ENCODE data around the gene MICAL2. TPM values are rescaled to one million over a fixed set of nuclear protein-coding genes. Genes with fewer than 3 reads are reported as not detected.
A peak's percentile ranks its signal among the peaks of the same experiment; 100 is the strongest.

MICAL2 gene
- total RNA-seq, 1 donor from 2014 or later: 237 TPM

- intact Hi-C loops (cut with DNase I): no loop called here
- Histone ChIP-seq H3K9me3 (no peaks in the 10 kb centered on the region), H3K36me3 (peaks cover 9 to 24% of the 10 kb centered on the region in 2 donors), H3K4me3 (no peak overlapping the region), H3K27me3 (no peaks in the 10 kb centered on the region), H3K4me1 (peaks cover 24 to 79% of the 10 kb centered on the region in 2 donors), H3K27ac (peak overlapping the region; percentile 98)
- TF ChIP-seq CTCF (IDR thresholded peaks at IDR 0.05): no peak
- peak in 1 of 2 donors; percentile 34 for DNase-seq (ENCODE audit: low spot score in 2 of 2)
These were observed 61.5 kb downstream of the MICAL2 start for GRCh38 chr11:12171921-12172320.

GRCh38 chr11:12172493-12173013, 62.2 kb downstream of the MICAL2 start:
- DNase-seq (ENCODE audit: low spot score in 2 of 2): peak in 1 of 2 donors; percentile 52
- no peak for TF ChIP-seq CTCF (IDR thresholded peaks at IDR 0.05)
- no peak overlapping the region for H3K4me3 ChIP-seq
- no peaks in the 10 kb centered on the region for H3K9me3 ChIP-seq
- H3K4me1 ChIP-seq: peaks cover 20 to 74% of the 10 kb centered on the region in 2 donors
- peak overlapping the region; percentile 98 for H3K27ac ChIP-seq
- H3K27me3 ChIP-seq: no peaks in the 10 kb centered on the region
- intact Hi-C loops (cut with DNase I): no loop called here
- H3K36me3 ChIP-seq: peaks cover 9 to 24% of the 10 kb centered on the region in 2 donors

GRCh38 chr11:12173111-12173510, 62.7 kb downstream of the MICAL2 start:
- H3K9me3 ChIP-seq: no peaks in the 10 kb centered on the region
- H3K36me3 ChIP-seq: peaks cover 7 to 19% of the 10 kb centered on the region in 2 donors
- intact Hi-C loops (cut with DNase I): no loop called here
- H3K27ac ChIP-seq: peak overlapping the region; percentile 98
- TF ChIP-seq CTCF (IDR thresholded peaks at IDR 0.05): no peak
- H3K27me3 ChIP-seq: no peaks in the 10 kb centered on the region
- peaks cover 18 to 74% of the 10 kb centered on the region in 2 donors for H3K4me1 ChIP-seq
- peak overlapping the region in 1 of 2 donors; percentile 13 for H3K4me3 ChIP-seq
- peak in 1 of 2 donors; percentile 4 for DNase-seq (ENCODE audit: low spot score in 2 of 2)

GRCh38 chr11:12174128-12174476, 63.7 kb downstream of the MICAL2 start:
- DNase-seq (ENCODE audit: low spot score in 2 of 2): peak in 1 of 2 donors; percentile 16
- Histone ChIP-seq H3K4me1 (peaks cover 22 to 74% of the 10 kb centered on the region in 2 donors), H3K36me3 (peaks cover 3 to 18% of the 10 kb centered on the region in 2 donors), H3K9me3 (no peaks in the 10 kb centered on the region), H3K4me3 (no peak overlapping the region), H3K27ac (peak overlapping the region; percentile 98), H3K27me3 (no peaks in the 10 kb centered on the region)
- intact Hi-C loops (cut with DNase I): no loop called here
- TF ChIP-seq CTCF (IDR thresholded peaks at IDR 0.05): no peak

- H3K4me3 ChIP-seq: no peak overlapping the region
- peaks cover 3 to 18% of the 10 kb centered on the region in 2 donors for H3K36me3 ChIP-seq
- peak overlapping the region; percentile 98 for H3K27ac ChIP-seq
- peaks cover 22 to 74% of the 10 kb centered on the region in 2 donors for H3K4me1 ChIP-seq
- no peaks in the 10 kb centered on the region for H3K27me3 ChIP-seq
- DNase-seq (ENCODE audit: low spot score in 2 of 2): peak in 1 of 2 donors; percentile 28
- no peak for TF ChIP-seq CTCF (IDR thresholded peaks at IDR 0.05)
- H3K9me3 ChIP-seq: no peaks in the 10 kb centered on the region
- intact Hi-C loops (cut with DNase I): no loop called here
These were observed 64.2 kb downstream of the MICAL2 start for GRCh38 chr11:12174477-12175143.

All from ascending aorta (tissue), 2 donors.